ENCODE results near the gene SPECC1L.
A peak's percentile ranks its signal among the peaks of the same experiment; 100 is the strongest.

Gene SPECC1L

GRCh38 chr22:24394254-24394653, 123.6 kb downstream of the SPECC1L start:
- Histone ChIP-seq H3K27ac (no peak overlapping the region), H3K36me3 (peaks cover 11 to 30% (median 25%) of the 10 kb centered on the region in 3 donors), H3K4me1 (peaks cover 0 to 32% (median 23%) of the 10 kb centered on the region in 4 donors), H3K27me3 (no peaks in the 10 kb centered on the region), H3K9me3 (no peaks in the 10 kb centered on the region), H3K4me3 (no peak overlapping the region)
- intact Hi-C loops (cut with DNase I; ENCODE audit: low total_unique reads): no loop called here
- TF ChIP-seq CTCF (IDR thresholded peaks at IDR 0.05): no peak
- DNase-seq: no peak

- intact Hi-C loops (cut with DNase I; ENCODE audit: low total_unique reads): no loop called here
- peaks cover 0 to 31% (median 24%) of the 10 kb centered on the region in 4 donors for H3K4me1 ChIP-seq
Observed at GRCh38 chr22:24398409-24398808, 127.8 kb downstream of the SPECC1L start.

GRCh38 chr22:24400034-24400725, 129.5 kb downstream of the SPECC1L start:
- Histone ChIP-seq H3K4me3 (no peak overlapping the region), H3K9me3 (no peaks in the 10 kb centered on the region), H3K36me3 (peaks cover 11 to 44% (median 25%) of the 10 kb centered on the region in 3 donors), H3K27ac (peak overlapping the region in 1 of 2 donors; percentile 75), H3K27me3 (no peaks in the 10 kb centered on the region), H3K4me1 (peaks cover 0 to 49% (median 39%) of the 10 kb centered on the region in 4 donors)
- DNase-seq: no peak
- intact Hi-C loops (cut with DNase I; ENCODE audit: low total_unique reads): no loop called here
- TF ChIP-seq CTCF (IDR thresholded peaks at IDR 0.05): no peak

More at GRCh38 chr22:24398409-24398808, 127.8 kb downstream of the SPECC1L start:
- H3K36me3 ChIP-seq: peaks cover 11 to 34% (median 25%) of the 10 kb centered on the region in 3 donors
- no peaks in the 10 kb centered on the region for H3K9me3 ChIP-seq
- no peak for TF ChIP-seq CTCF (IDR thresholded peaks at IDR 0.05)
- DNase-seq: no peak
- H3K27ac ChIP-seq: no peak overlapping the region
- no peaks in the 10 kb centered on the region for H3K27me3 ChIP-seq
- no peak overlapping the region for H3K4me3 ChIP-seq

GRCh38 chr22:24400726-24401596, 130.3 kb downstream of the SPECC1L start:
- intact Hi-C loops (cut with DNase I; ENCODE audit: low total_unique reads): no loop called here
- H3K4me1 ChIP-seq: peaks cover 0 to 52% (median 40%) of the 10 kb centered on the region in 4 donors
- no peaks in the 10 kb centered on the region for H3K9me3 ChIP-seq
- H3K27ac ChIP-seq: peak overlapping the region; percentile 75
- DNase-seq: no peak
- TF ChIP-seq CTCF (IDR thresholded peaks at IDR 0.05): no peak
- H3K36me3 ChIP-seq: peaks cover 11 to 38% (median 19%) of the 10 kb centered on the region in 3 donors
- no peaks in the 10 kb centered on the region for H3K27me3 ChIP-seq
- peak overlapping the region in 1 of 2 donors; percentile 5 for H3K4me3 ChIP-seq

GRCh38 chr22:24401931-24402367, 131.3 kb downstream of the SPECC1L start:
- peak overlapping the region; percentile 75 for H3K27ac ChIP-seq
- intact Hi-C loops (cut with DNase I; ENCODE audit: low total_unique reads): no loop called here
- H3K4me1 ChIP-seq: peaks cover 0 to 61% (median 44%) of the 10 kb centered on the region in 4 donors
- no peaks in the 10 kb centered on the region for H3K27me3 ChIP-seq
- no peak for TF ChIP-seq CTCF (IDR thresholded peaks at IDR 0.05)
- no peaks in the 10 kb centered on the region for H3K9me3 ChIP-seq
- DNase-seq: peak in 1 of 2 donors; percentile 60
- H3K36me3 ChIP-seq: peaks cover 6 to 28% (median 11%) of the 10 kb centered on the region in 3 donors
- H3K4me3 ChIP-seq: no peak overlapping the region
